A673 (cell line): ENCODE data around the gene TRIM37. TPM values are rescaled to one million over a fixed set of nuclear protein-coding genes. Genes with fewer than 3 reads are reported as not detected.

Experiments used
- BruUV-seq: library from RNA; stranded (reverse); fragments of 400-500 nt; replicated peaks from 2 replicates; lab custom pipeline; 2021; lab: Mats Ljungman, UMichigan
- CTCF ChIA-PET: fragments of 300-600 bp; sonication (Branson Sonifier 250); formaldehyde crosslinking; loops from one replicate; lab custom pipeline; 2022; ENCODE audit warnings: antibody characterized with exemption; lab: Charles Lee
- POLR2A ChIA-PET: fragments of 300-600 bp; sonication (Branson Sonifier 250); formaldehyde crosslinking; loops from one replicate; lab custom pipeline; 2022; ENCODE audit warnings: antibody characterized with exemption; ENCODE audit not compliant: low non-redundant PET; lab: Charles Lee
- DNase-seq: peaks from one replicate; pipeline ENCODE4 v3.0.0-alpha.2; 2015; ENCODE audit warnings: low spot score
- H3K27ac ChIP-seq: fragments of 200-600 bp; sonication (generic); 2 replicates; pipeline ENCODE4 v1.5.1; 2016; ENCODE audit warnings: mixed run types, low read depth, mild to moderate bottlenecking, mixed read lengths, antibody characterized with exemption, low read length; ENCODE audit not compliant: poor library complexity, severe bottlenecking
- H3K27me3 ChIP-seq: fragments of 200-600 bp; sonication (generic); replicated peaks from 2 replicates; pipeline ENCODE4 v1.6.1; 2017; ENCODE audit warnings: mixed run types, low read depth, mild to moderate bottlenecking, mixed read lengths, antibody characterized with exemption, low read length; ENCODE audit not compliant: insufficient read depth, poor library complexity
- H3K36me3 ChIP-seq: fragments of 200-600 bp; sonication (generic); 2 replicates; pipeline ENCODE4 v1.6.1; 2016; ENCODE audit warnings: mixed run types, mild to moderate bottlenecking, mixed read lengths, antibody characterized with exemption, low read length; ENCODE audit not compliant: insufficient read depth, poor library complexity, severe bottlenecking
- H3K4me1 ChIP-seq: fragments of 200-600 bp; sonication (generic); 2 replicates; pipeline ENCODE4 v1.6.1; 2017; ENCODE audit warnings: mixed run types, mild to moderate bottlenecking, mixed read lengths, antibody characterized with exemption, low read length; ENCODE audit not compliant: insufficient read depth, poor library complexity, severe bottlenecking
- H3K4me3 ChIP-seq: fragments of 200-600 bp; sonication (generic); 2 replicates; pipeline ENCODE4 v1.5.1; 2016; ENCODE audit warnings: low read depth, mixed run types, mild to moderate bottlenecking, mixed read lengths, low read length; ENCODE audit not compliant: poor library complexity, severe bottlenecking
- H3K9me3 ChIP-seq: fragments of 200-600 bp; sonication (generic); 2 replicates; pipeline ENCODE4 v1.6.1; 2016; ENCODE audit warnings: mixed run types, low read depth, mild to moderate bottlenecking, mixed read lengths, antibody characterized with exemption, low read length; ENCODE audit not compliant: poor library complexity, severe bottlenecking
- EZH2 ChIP-seq: fragments of 200-600 bp; sonication (generic); IDR thresholded peaks from 2 replicates; pipeline ENCODE4 v1.6.1; 2017; ENCODE audit warnings: borderline replicate concordance, low read depth, mild to moderate bottlenecking, mixed read lengths, antibody characterized with exemption, low read length; ENCODE audit not compliant: poor library complexity, severe bottlenecking
- intact Hi-C: fragments of 100-400 bp; cut with micrococcal nuclease; formaldehyde crosslinking; loops from one replicate; pipeline ENCODE4 v1.10.0; 2022; ENCODE audit not compliant: unreplicated experiment
- total RNA-seq: library from RNA; stranded (reverse); gene quantifications from 2 replicates; pipeline ENCODE4 v1.2.3, GENCODE V29; 2021
- TF ChIP-seq, protein P1 (sequence below): fragments of 300-800, 200-600 bp; sonication (generic); conservative IDR thresholded peaks from 2 replicates; pipeline ENCODE4 v1.5.1; 2017; ENCODE audit warnings: low read depth, mild to moderate bottlenecking, antibody characterized with exemption, low read length, moderate library complexity, mixed read lengths

The TRIM37 gene
- total RNA-seq, 1 experiment from 2014 or later, result 39.4 TPM

GRCh38 chr17:58947824-58948223 is 158.9 kb downstream of the TRIM37 start:
- intact Hi-C loops, result no loop called here
- Histone ChIP-seq H3K4me1 (no peaks in the 10 kb centered on the region), H3K36me3 (no peaks in the 10 kb centered on the region), H3K27me3 (no peaks in the 10 kb centered on the region), H3K4me3 (no peak overlapping the region), H3K27ac (no peak overlapping the region), H3K9me3 (peaks cover 18% of the 10 kb centered on the region)
- no TSS peak for BruUV-seq
- no peak for DNase-seq
- POLR2A ChIA-PET, result no interaction called here
- TF ChIP-seq EZH2, result no peak
- TF ChIP-seq, protein P1, sequence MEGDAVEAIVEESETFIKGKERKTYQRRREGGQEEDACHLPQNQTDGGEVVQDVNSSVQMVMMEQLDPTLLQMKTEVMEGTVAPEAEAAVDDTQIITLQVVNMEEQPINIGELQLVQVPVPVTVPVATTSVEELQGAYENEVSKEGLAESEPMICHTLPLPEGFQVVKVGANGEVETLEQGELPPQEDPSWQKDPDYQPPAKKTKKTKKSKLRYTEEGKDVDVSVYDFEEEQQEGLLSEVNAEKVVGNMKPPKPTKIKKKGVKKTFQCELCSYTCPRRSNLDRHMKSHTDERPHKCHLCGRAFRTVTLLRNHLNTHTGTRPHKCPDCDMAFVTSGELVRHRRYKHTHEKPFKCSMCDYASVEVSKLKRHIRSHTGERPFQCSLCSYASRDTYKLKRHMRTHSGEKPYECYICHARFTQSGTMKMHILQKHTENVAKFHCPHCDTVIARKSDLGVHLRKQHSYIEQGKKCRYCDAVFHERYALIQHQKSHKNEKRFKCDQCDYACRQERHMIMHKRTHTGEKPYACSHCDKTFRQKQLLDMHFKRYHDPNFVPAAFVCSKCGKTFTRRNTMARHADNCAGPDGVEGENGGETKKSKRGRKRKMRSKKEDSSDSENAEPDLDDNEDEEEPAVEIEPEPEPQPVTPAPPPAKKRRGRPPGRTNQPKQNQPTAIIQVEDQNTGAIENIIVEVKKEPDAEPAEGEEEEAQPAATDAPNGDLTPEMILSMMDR, result no peak
- CTCF ChIA-PET, result no interaction called here

GRCh38 chr17:58947411-58947810 is 159.3 kb downstream of the TRIM37 start:
- H3K36me3 ChIP-seq, result no peaks in the 10 kb centered on the region
- H3K4me1 ChIP-seq, result no peaks in the 10 kb centered on the region
- POLR2A ChIA-PET, result no interaction called here
- intact Hi-C loops, result no loop called here
- TF ChIP-seq, protein P1, result no peak
- TF ChIP-seq EZH2, result no peak
- H3K27ac ChIP-seq, result no peak overlapping the region
- no peak overlapping the region for H3K4me3 ChIP-seq
- CTCF ChIA-PET, result no interaction called here
- H3K27me3 ChIP-seq, result no peaks in the 10 kb centered on the region
- peaks cover 18% of the 10 kb centered on the region for H3K9me3 ChIP-seq
- BruUV-seq, result no TSS peak
- DNase-seq, result no peak

DNA sequence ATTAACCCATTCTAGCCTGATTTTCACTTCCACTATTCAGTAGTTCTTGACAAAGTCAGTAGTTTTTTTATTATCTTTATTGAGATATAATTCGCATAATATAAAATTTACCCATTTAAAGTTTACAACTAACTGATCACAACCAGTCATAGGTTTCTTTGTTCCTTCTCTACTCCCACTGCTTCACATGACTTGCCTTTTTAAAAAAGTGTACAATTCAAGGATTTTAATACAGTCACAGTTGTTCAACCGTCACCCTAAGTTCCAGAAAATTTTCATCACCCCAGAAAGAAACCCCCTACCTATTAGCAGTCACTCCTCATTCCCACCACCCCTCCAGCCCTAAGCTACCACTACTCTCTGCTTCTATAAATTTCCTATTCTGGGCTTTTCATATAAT is 162.5 kb downstream of the TRIM37 start:
- CTCF ChIA-PET, result no interaction called here
- POLR2A ChIA-PET, result no interaction called here

More for the DNA sequence above, 162.5 kb downstream of the TRIM37 start:
- BruUV-seq, result no TSS peak
- no peaks in the 10 kb centered on the region for H3K27me3 ChIP-seq
- DNase-seq, result no peak
- intact Hi-C loops, result no loop called here
- H3K4me1 ChIP-seq, result no peaks in the 10 kb centered on the region
- TF ChIP-seq, protein P1, result no peak
- TF ChIP-seq EZH2, result no peak
- H3K36me3 ChIP-seq, result no peaks in the 10 kb centered on the region
- H3K9me3 ChIP-seq, result peaks cover 4% of the 10 kb centered on the region
- H3K4me3 ChIP-seq, result no peak overlapping the region
- H3K27ac ChIP-seq, result no peak overlapping the region
